Measurements from ENCODE around the gene CDH12. TPM values are rescaled to one million over a fixed set of nuclear protein-coding genes. Genes with fewer than 3 reads are reported as not detected.

Gene CDH12
- total and polyA plus RNA-seq, 10 donors = 0.32 TPM; not detected in 9

DNA sequence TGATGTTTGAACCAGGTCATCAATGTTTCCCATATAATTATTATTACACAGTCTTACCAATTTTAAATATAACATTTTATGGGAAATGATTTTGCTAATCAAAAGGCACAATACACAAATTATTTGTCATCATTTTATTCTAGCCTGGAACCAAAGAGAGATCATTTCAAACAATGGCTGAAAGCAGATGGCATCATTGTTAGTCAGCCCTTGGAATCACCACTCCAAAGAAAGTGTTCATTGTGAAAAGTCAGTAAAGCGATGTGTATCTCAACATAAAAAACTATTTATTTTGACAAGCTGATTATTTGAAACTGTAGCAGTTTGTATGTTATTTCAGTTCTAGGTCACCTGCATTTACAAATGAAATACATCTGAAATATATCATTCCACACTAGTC lies 1068.7 kb downstream of the CDH12 start:
- Histone ChIP-seq H3K27ac (no peak overlapping the region), H3K27me3 (replicated peaks in 1 of 7) (no peaks in the 10 kb centered on the region), H3K4me1 (no peaks in the 10 kb centered on the region), H3K9me3 (peaks cover 0 to 6% (median 0%) of the 10 kb centered on the region in 8 donors), H3K4me3 (no peak overlapping the region), H3K36me3 (no peaks in the 10 kb centered on the region)
- TF ChIP-seq POLR2A (IDR thresholded peaks at IDR 0.05) = no peak
- TF ChIP-seq, protein P1, sequence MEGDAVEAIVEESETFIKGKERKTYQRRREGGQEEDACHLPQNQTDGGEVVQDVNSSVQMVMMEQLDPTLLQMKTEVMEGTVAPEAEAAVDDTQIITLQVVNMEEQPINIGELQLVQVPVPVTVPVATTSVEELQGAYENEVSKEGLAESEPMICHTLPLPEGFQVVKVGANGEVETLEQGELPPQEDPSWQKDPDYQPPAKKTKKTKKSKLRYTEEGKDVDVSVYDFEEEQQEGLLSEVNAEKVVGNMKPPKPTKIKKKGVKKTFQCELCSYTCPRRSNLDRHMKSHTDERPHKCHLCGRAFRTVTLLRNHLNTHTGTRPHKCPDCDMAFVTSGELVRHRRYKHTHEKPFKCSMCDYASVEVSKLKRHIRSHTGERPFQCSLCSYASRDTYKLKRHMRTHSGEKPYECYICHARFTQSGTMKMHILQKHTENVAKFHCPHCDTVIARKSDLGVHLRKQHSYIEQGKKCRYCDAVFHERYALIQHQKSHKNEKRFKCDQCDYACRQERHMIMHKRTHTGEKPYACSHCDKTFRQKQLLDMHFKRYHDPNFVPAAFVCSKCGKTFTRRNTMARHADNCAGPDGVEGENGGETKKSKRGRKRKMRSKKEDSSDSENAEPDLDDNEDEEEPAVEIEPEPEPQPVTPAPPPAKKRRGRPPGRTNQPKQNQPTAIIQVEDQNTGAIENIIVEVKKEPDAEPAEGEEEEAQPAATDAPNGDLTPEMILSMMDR (IDR thresholded peaks at IDR 0.05 in 8 of 11, conservative IDR thresholded peaks at IDR 0.05 in 3 of 11) = no peak
- TF ChIP-seq POLR2AphosphoS5 (IDR thresholded peaks at IDR 0.05) = no peak
- WGBS, 5 donors = 77 to 97% (median 87%) methylated on average over 1 of the region's 1 CpG
- intact Hi-C loops (cut with DNase I; ENCODE audit: low total_unique reads) = no loop called here
- no peak for DNase-seq

DNA sequence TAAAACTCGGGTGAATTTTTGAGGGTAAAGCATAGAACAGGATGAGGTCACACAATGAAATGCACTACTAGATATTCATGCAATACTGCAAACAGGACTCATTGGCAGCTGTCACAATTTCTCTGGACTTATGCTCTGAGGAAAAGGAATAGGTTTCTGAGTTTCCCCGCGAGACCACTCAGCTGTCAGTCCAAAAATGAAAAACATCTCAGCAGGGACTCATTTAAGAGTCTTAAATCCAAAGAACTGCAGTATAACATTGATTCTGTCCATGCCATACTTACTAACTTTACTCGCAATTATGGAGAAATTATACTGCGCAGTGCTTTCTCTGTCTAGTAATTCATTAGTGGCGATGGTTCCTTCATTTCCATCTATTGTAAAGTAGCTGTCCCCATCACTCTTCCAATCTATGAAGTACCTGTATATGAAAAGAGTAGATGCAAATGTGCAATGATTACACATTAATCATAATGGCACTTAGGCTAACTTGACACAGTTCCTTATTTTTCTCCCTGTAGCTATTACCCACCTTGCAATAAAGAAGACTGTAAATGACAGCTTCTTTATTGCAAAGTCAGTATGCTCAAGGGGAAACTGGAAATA lies 1070.0 kb downstream of the CDH12 start:
- intact Hi-C loops (cut with DNase I; ENCODE audit: low total_unique reads) = no loop called here
- Histone ChIP-seq H3K36me3 (no peaks in the 10 kb centered on the region), H3K27me3 (replicated peaks in 1 of 7) (no peaks in the 10 kb centered on the region), H3K9me3 (peaks cover 0 to 6% (median 0%) of the 10 kb centered on the region in 8 donors), H3K27ac (no peak overlapping the region), H3K4me1 (no peaks in the 10 kb centered on the region), H3K4me3 (no peak overlapping the region)
- no peak for TF ChIP-seq POLR2AphosphoS5 (IDR thresholded peaks at IDR 0.05)
- no peak for TF ChIP-seq POLR2A (IDR thresholded peaks at IDR 0.05)
- TF ChIP-seq, protein P1 (IDR thresholded peaks at IDR 0.05 in 8 of 11, conservative IDR thresholded peaks at IDR 0.05 in 3 of 11) = no peak
- WGBS, 5 donors = 81 to 89% (median 85%) methylated on average over 6 of the region's 6 CpGs
- no peak for DNase-seq

DNA sequence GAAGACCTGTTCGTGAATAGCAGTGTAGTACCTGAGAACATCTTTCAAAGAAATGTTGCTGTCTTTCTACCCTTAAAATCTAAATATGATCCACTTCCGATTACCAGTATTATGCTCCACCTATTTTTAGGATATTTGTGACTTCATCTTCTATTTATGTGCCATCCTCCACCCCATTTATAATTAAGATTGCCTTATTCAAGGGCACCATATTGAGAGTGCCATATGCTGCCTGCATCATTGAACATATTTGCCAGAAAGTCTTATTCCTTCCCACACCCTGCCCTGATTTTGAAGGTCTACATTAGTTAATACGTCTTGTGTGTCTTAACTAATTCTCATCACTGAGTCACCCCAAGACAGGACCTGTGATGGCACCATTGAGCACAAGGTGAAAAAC lies 1076.7 kb downstream of the CDH12 start:
- no peak for TF ChIP-seq POLR2AphosphoS5 (IDR thresholded peaks at IDR 0.05)
- no peak for TF ChIP-seq POLR2A (IDR thresholded peaks at IDR 0.05)
- TF ChIP-seq, protein P1 (IDR thresholded peaks at IDR 0.05 in 8 of 11, conservative IDR thresholded peaks at IDR 0.05 in 3 of 11) = no peak
- 81 to 88% (median 83%) methylated on average over 3 of the region's 3 CpGs for WGBS, 5 donors

DNA sequence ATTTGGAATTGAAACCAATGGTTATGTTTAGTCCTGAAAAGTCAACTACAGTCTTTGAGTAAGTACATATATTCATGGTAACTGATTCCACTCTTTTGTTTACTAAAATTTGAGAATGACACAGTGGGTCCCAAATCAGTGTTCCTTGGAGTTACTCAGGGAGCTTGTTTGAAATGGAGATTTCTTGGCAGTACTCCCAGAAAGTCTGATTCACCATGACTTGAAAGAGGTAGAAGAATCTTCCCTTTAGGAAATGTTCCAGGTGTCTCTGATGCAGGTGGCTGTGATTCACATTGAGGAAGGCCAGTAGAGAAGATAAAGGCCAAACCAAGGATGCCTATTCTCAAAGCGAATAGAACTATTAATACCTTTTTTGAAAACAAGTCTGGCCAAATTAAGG lies 1078.3 kb downstream of the CDH12 start:
- H3K27me3 ChIP-seq (replicated peaks in 1 of 7) = no peaks in the 10 kb centered on the region
- 74 to 96% (median 85%) methylated on average over 1 of the region's 1 CpG for WGBS, 5 donors
- intact Hi-C loops (cut with DNase I; ENCODE audit: low total_unique reads) = no loop called here
- no peak overlapping the region for H3K27ac ChIP-seq
- TF ChIP-seq, protein P1 (IDR thresholded peaks at IDR 0.05 in 8 of 11, conservative IDR thresholded peaks at IDR 0.05 in 3 of 11) = no peak
- TF ChIP-seq POLR2A (IDR thresholded peaks at IDR 0.05) = no peak
- TF ChIP-seq POLR2AphosphoS5 (IDR thresholded peaks at IDR 0.05) = no peak
- no peak for DNase-seq
- H3K36me3 ChIP-seq = no peaks in the 10 kb centered on the region
- H3K4me1 ChIP-seq = no peaks in the 10 kb centered on the region
- no peak overlapping the region for H3K4me3 ChIP-seq
- no peaks in the 10 kb centered on the region for H3K9me3 ChIP-seq

More for the DNA sequence above, 1076.7 kb downstream of the CDH12 start:
- intact Hi-C loops (cut with DNase I; ENCODE audit: low total_unique reads) = no loop called here
- no peaks in the 10 kb centered on the region for H3K27me3 ChIP-seq (replicated peaks in 1 of 7)
- no peaks in the 10 kb centered on the region for H3K9me3 ChIP-seq
- H3K27ac ChIP-seq = no peak overlapping the region
- H3K4me1 ChIP-seq = no peaks in the 10 kb centered on the region
- H3K36me3 ChIP-seq = no peaks in the 10 kb centered on the region
- H3K4me3 ChIP-seq = no peak overlapping the region
- DNase-seq = no peak
